PC-9 (cell line): ENCODE measurements around the gene CYS1.

Source experiments
- CTCF ChIP-seq: fragments of 200-600 bp; sonication (generic); conservative IDR thresholded peaks from 2 replicates; pipeline ENCODE4 v1.6.1; 2017; ENCODE audit warnings: mixed run types, antibody characterized with exemption, mild to moderate bottlenecking, moderate library complexity
- EZH2 ChIP-seq: fragments of 200-600 bp; sonication (generic); IDR thresholded peaks from 2 replicates; pipeline ENCODE4 v1.8.0; 2017; ENCODE audit warnings: antibody characterized with exemption, low read depth

GRCh38 chr2:10056439-10056838 is 23.8 kb downstream of the CYS1 start:
- no peak for TF ChIP-seq CTCF
- no peak for TF ChIP-seq EZH2
